Left hindlimb (tissue), 1 donor: ENCODE measurements around the gene LASP1.
"Not testable (repeated sequence)": the region's sequence is repeated elsewhere in the genome, so short reads cannot be mapped to it uniquely, and the experiment has no call there.

Experiments
- DNase-seq: peaks from one replicate; pipeline ENCODE4 v3.0.0-alpha.2; 2018

The LASP1 gene

DNA sequence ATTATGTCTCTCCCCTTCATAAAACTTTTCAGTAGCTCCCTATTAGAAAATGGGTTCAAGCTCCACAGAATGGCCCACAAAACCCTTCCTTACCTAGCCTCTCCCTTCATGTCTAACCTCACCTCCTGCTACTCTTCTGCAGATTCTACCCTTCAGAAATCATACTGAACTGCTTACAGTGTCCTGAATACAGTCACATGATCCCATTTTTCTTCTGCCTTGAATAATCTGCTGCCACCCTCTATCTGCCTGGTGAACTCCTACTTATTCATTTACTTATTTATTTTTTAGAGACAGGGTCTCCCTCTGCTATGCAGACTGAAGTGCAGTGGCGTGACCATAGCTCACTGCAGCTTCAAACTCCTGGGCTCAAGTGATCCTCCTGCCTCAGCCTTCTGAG is 70.5 kb downstream of the LASP1 start:
- no peak for DNase-seq

GRCh38 chr17:38942696-38943334 is 73.0 kb downstream of the LASP1 start:
- no peak for DNase-seq

GRCh38 chr17:38943607-38944006 is 73.7 kb downstream of the LASP1 start:
- no peak for DNase-seq

- no peak for DNase-seq
Observed at GRCh38 chr17:38947189-38947588, 77.3 kb downstream of the LASP1 start.

DNA sequence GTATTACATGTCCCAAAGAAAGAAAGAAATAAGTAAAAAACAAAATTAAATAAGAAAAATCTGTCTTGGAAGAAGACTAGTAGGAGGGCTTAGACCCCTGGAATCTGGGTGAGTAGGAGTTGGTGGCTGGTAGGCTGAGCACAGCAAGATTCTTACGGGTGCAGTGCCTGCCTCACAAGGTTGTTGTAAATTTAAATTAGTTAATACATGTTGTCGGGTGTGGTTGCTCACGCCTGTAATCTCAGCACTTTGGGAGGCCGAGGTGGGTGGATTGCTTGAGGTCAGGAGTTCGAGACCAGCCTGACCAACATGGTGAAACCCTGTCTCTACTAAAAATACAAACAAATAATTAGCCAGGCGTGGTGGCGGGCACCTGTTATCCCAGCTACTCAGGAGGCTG is 83.9 kb downstream of the LASP1 start:
- DNase-seq, result not testable (repeated sequence)

- no peak for DNase-seq
Observed at GRCh38 chr17:38958326-38958725, 88.5 kb downstream of the LASP1 start.

DNA sequence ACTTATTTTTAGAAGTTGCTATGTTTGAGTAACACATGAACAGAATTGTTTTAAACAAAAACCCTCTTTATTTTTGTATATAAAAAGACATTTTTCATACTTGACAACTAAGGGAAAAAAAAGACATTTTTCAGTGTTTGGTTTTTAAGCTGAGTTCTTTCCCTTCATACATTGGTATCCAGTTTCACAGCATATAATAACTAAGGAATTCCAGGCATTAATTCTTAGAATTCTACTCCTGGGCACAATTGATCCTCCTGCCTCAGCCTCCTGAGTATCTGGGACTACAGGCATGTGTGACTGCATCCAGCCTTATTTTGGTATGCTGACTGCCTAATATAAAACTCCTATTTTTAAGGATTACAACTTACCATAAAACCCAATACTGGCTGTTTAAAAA is 88.9 kb downstream of the LASP1 start:
- DNase-seq, result no peak

DNA sequence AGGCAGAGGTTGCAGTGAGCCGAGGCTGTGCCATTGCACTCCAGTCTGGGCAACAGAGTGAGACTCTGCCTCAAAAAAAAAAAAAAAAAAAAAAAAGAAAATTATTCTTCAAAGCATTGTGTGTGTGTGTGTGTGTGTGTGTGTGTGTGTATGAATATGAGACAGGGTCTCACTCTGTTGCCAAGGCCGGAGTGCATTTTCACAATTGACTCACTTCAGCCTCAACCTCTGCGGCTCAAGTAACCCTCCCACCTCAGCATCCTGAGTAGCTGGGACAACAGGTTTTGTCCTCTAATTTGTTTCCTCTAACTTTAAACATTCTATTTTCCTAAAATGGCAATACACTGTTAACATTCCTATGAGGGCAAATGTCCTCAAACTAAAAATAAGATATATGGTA is 89.7 kb downstream of the LASP1 start:
- no peak for DNase-seq

DNA sequence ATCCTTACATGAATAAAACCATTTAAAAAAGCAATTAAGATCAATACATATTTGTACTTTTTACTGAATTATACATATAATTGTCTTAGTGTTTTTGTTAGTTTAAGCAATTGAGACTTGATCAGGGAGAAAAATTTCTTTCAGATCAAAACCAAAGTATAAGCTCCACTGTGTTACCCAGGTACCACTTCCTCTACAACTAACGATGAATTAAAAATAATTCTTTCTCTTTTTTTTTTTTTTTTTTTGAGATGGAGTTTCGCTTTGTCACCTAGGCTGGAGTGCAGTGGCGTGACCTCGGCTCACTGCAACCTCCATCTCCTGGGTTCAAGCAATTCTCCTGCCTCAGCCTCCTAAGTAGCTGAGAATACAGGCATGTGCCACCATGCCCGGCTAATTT is 90.5 kb downstream of the LASP1 start:
- DNase-seq, result no peak

DNA sequence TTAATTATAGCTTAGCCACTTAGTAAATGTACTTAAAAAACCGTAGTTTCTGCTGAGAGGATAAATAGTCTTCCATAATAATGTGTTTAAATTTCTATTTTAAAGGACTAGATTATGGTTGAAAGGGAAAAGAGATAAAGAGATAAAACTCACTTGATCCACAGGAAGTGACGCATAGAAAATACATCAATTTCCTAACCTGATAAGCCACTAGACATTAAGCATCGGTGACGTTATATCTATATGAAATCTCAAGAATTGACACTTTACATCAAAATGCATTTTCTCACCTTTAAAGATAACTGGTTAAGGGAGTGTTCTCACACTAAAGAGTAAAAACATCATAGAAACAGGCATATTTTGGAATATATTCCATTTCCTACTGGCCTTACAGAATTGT is 91.6 kb downstream of the LASP1 start:
- no peak for DNase-seq

- DNase-seq, result peak; percentile 93
Observed at GRCh38 chr17:38967290-38967738, 97.5 kb downstream of the LASP1 start, which contains the start of gene FBXO47. Gene FBXO47 (minus strand): TSS chr17:38967403. CDS start chr17:38963025, 4,378 bp downstream.

- no peak for DNase-seq
Observed at GRCh38 chr17:38969281-38969680, 99.4 kb downstream of the LASP1 start.

DNA sequence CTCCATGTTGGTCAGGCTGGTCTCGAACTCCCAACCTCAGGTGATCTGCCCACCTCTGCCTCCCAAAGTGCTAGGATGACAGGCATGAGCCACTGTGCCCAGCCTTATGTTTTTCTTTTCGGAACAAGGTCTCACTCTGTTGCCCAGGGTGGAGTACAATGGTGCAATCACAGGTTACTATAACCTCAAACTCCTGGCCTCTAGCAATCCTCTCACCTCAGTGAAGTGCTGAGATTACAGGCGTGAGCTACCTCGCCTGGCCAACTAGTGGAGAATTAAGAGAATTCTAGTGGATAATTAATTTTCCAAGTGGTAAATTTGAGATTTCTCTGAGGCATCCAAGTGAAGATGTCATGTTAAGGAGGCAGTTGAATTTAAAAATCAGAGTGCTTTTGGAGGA is 100.3 kb downstream of the LASP1 start:
- no peak for DNase-seq

DNA sequence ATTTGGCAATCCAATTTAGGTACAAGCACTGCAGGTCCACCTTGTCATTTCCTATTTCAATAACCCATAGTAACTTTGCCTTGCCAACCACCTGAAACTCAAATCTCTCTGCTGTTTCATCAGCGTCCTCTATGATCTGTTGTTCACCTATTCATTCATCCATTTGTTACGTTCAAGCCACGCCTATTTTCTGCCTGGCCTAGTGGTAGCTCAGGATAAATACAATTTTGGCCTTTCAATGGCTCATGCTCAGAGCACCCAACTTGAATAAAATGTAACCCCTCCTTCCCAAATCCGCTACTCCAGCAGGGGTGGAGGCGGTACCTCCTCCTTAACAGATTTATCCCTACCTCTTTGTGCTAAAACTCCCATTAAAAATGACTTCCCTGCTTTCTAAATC is 100.9 kb downstream of the LASP1 start:
- no peak for DNase-seq
